Liver (tissue), 9 donors: ENCODE measurements around the gene CA14. TPM values are rescaled to one million over a fixed set of nuclear protein-coding genes. Genes with fewer than 3 reads are reported as not detected.

Experiments
- DNase-seq: peaks from one replicate; pipeline ENCODE4 v3.0.0-alpha.2; 2017; ENCODE audit warnings: low spot score
- H3K27ac ChIP-seq, 2 donors: one replicate each; pipeline ENCODE4 v1.7.0; 2013; ENCODE audit warnings: inconsistent platforms in 2 of 2, low read length in 2 of 2, control low read depth in 1 of 2, low read depth in 1 of 2, mild to moderate bottlenecking in 1 of 2
- H3K27me3 ChIP-seq, 4 donors: one replicate each; pipeline versions ENCODE4 v1.6.1 to v1.7.0; 2013; ENCODE audit warnings: low read length in 3 of 4, inconsistent platforms in 1 of 4, mild to moderate bottlenecking in 1 of 4, moderate library complexity in 1 of 4; ENCODE audit not compliant: control insufficient read depth in 4 of 4, insufficient read depth in 4 of 4
- H3K36me3 ChIP-seq, 4 donors: one replicate each; pipeline versions ENCODE4 v1.6.1 to v1.7.0; 2013; ENCODE audit warnings: low read length in 3 of 4, mild to moderate bottlenecking in 3 of 4, low read depth in 1 of 4, moderate library complexity in 1 of 4; ENCODE audit not compliant: control insufficient read depth in 4 of 4, insufficient read depth in 3 of 4
- H3K4me1 ChIP-seq, 4 donors: one replicate each; pipeline versions ENCODE4 v1.6.1 to v1.7.0; 2013; ENCODE audit warnings: low read length in 3 of 4, mild to moderate bottlenecking in 3 of 4, moderate library complexity in 1 of 4; ENCODE audit not compliant: control insufficient read depth in 4 of 4, insufficient read depth in 4 of 4
- H3K4me3 ChIP-seq, 3 donors: one replicate each; pipeline versions ENCODE4 v1.6.1 to v1.7.0; 2013; ENCODE audit warnings: low read length in 3 of 3, control low read depth in 1 of 3, low read depth in 1 of 3, mild to moderate bottlenecking in 1 of 3
- H3K9ac ChIP-seq, 2 donors: one replicate each; pipeline ENCODE4 v1.7.0; 2013; ENCODE audit warnings: low read length in 2 of 2, mild to moderate bottlenecking in 2 of 2, moderate library complexity in 2 of 2, control low read depth in 1 of 2, low read depth in 1 of 2
- H3K9me3 ChIP-seq, 4 donors: one replicate each; pipeline versions ENCODE4 v1.6.1 to v1.7.0; 2013; ENCODE audit warnings: low read length in 3 of 4; ENCODE audit not compliant: control insufficient read depth in 4 of 4
- ATF3 ChIP-seq: IDR thresholded peaks from 2 replicates; pipeline ENCODE4 v1.6.1; 2016; ENCODE audit warnings: antibody characterized with exemption
- CTCF ChIP-seq: fragments of 150-350 bp; IDR thresholded peaks from 2 replicates; pipeline ENCODE4 v1.5.1; 2017; ENCODE audit warnings: improper control_type of control experiment, low read depth, low read length; ENCODE audit not compliant: missing input control
- EGR1 ChIP-seq, 2 donors: IDR thresholded peaks; 2 replicates each; pipeline ENCODE4 v1.6.1; 2016 to 2018; ENCODE audit warnings: antibody characterized with exemption in 2 of 2, low read depth in 2 of 2
- GABPA ChIP-seq, 2 donors: IDR thresholded peaks in 1 of 2; conservative IDR thresholded peaks in 1 of 2; 2 replicates each; pipeline ENCODE4 v1.6.1; 2016; ENCODE audit warnings: antibody characterized with exemption in 2 of 2, mild to moderate bottlenecking in 1 of 2, moderate library complexity in 1 of 2
- HNF4A ChIP-seq, 2 donors: conservative IDR thresholded peaks; 2 replicates each; pipeline ENCODE4 v1.6.1; 2016; ENCODE audit warnings: antibody characterized with exemption in 2 of 2, mild to moderate bottlenecking in 2 of 2
- HNF4G ChIP-seq: IDR thresholded peaks from 2 replicates; pipeline ENCODE4 v1.6.1; 2016; ENCODE audit warnings: antibody characterized with exemption
- NR2F2 ChIP-seq: IDR thresholded peaks from 2 replicates; pipeline ENCODE4 v1.6.1; 2016; ENCODE audit warnings: antibody characterized with exemption
- RAD21 ChIP-seq, 2 donors: IDR thresholded peaks; 2 replicates each; pipeline ENCODE4 v1.6.1; 2016; ENCODE audit warnings: antibody characterized with exemption in 2 of 2, mild to moderate bottlenecking in 2 of 2
- SP1 ChIP-seq: IDR thresholded peaks from 2 replicates; pipeline ENCODE4 v1.6.1; 2018; ENCODE audit warnings: antibody characterized with exemption, mild to moderate bottlenecking
- TAF1 ChIP-seq: conservative IDR thresholded peaks from 2 replicates; pipeline ENCODE4 v1.6.1; 2016; ENCODE audit warnings: antibody characterized with exemption, mild to moderate bottlenecking
- YY1 ChIP-seq: IDR thresholded peaks from 2 replicates; pipeline ENCODE4 v1.6.1; 2016; ENCODE audit warnings: antibody characterized with exemption, mild to moderate bottlenecking
- WGBS: extraction: QIAGEN DNeasy Blood & Tissue Kit; methylation state at CpG from one replicate; pipeline ENCODE4 v1.1.7; 2013; 5-methylcytosine and 5-hydroxymethylcytosine counted together
- polyA plus RNA-seq, 2 donors: library from polyadenylated mRNA; stranded (reverse) in 1 of 2; unstranded in 1 of 2; fragments of 200-250 nt in 1 of 2; fragments of >200 nt in 1 of 2; fragmentation: Nextera tagmentation in 1 of 2; extraction: Ambion mirVana in 1 of 2; gene quantifications; one replicate each; pipeline versions ENCODE4 v1.2.1 to v1.2.3, GENCODE V29; 2013 to 2015
- total RNA-seq, 2 donors: library from RNA; depleted of rRNA; stranded (reverse); fragments of >200 nt; gene quantifications; one replicate each; pipeline ENCODE4 v1.2.3, GENCODE V29; 2014
- TF ChIP-seq, protein P1 (sequence below): IDR thresholded peaks from 2 replicates; pipeline ENCODE4 v1.6.1; 2016; ENCODE audit warnings: antibody characterized with exemption, mild to moderate bottlenecking
- TF ChIP-seq, protein P2 (sequence below): IDR thresholded peaks from 2 replicates; pipeline ENCODE4 v1.6.1; 2016; ENCODE audit warnings: antibody characterized with exemption
- donor health status: healthy.
- donor health status: healthy.
- donor health status: healthy.
- donor health status: healthy.
- donor health status: healthy.

Gene CA14
- total and polyA plus RNA-seq, 4 donors, result 0.22 to 2.7 (median 1.2) TPM

DNA sequence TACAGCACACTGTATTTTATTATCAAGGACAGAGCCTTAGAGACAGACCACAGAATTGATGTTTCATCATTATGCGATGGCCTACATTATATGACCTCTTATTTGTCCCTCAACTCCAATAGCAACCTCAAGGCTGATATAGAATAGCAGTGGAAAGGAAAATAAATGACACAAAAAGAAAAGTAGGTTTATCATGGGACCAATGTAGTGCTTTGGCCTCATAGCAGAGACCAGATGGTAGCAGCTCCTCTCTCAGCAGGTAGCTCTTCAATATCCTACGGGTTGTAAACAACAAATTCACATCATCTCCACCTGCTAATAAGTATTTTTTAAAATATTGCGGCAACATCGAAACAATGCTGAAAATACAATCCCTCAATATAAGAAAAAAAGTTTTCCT, 46.9 kb upstream of the CA14 start:
- no peaks in the 10 kb centered on the region for H3K36me3 ChIP-seq
- WGBS, result 95% methylated on average over 4 of the region's 4 CpGs
- TF ChIP-seq GABPA (IDR thresholded peaks at IDR 0.05 in 1 of 2, conservative IDR thresholded peaks at IDR 0.05 in 1 of 2) (no peak), YY1 (no peak), NR2F2 (no peak), HNF4A (conservative IDR thresholded peaks at IDR 0.05) (no peak), SP1 (no peak), HNF4G (no peak), EGR1 (IDR thresholded peaks at IDR 0.05; ENCODE audit: low read depth in 2 of 2) (no peak), ATF3 (no peak)
- TF ChIP-seq, protein P1, sequence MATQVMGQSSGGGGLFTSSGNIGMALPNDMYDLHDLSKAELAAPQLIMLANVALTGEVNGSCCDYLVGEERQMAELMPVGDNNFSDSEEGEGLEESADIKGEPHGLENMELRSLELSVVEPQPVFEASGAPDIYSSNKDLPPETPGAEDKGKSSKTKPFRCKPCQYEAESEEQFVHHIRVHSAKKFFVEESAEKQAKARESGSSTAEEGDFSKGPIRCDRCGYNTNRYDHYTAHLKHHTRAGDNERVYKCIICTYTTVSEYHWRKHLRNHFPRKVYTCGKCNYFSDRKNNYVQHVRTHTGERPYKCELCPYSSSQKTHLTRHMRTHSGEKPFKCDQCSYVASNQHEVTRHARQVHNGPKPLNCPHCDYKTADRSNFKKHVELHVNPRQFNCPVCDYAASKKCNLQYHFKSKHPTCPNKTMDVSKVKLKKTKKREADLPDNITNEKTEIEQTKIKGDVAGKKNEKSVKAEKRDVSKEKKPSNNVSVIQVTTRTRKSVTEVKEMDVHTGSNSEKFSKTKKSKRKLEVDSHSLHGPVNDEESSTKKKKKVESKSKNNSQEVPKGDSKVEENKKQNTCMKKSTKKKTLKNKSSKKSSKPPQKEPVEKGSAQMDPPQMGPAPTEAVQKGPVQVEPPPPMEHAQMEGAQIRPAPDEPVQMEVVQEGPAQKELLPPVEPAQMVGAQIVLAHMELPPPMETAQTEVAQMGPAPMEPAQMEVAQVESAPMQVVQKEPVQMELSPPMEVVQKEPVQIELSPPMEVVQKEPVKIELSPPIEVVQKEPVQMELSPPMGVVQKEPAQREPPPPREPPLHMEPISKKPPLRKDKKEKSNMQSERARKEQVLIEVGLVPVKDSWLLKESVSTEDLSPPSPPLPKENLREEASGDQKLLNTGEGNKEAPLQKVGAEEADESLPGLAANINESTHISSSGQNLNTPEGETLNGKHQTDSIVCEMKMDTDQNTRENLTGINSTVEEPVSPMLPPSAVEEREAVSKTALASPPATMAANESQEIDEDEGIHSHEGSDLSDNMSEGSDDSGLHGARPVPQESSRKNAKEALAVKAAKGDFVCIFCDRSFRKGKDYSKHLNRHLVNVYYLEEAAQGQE, result no peak
- TF ChIP-seq, protein P2, sequence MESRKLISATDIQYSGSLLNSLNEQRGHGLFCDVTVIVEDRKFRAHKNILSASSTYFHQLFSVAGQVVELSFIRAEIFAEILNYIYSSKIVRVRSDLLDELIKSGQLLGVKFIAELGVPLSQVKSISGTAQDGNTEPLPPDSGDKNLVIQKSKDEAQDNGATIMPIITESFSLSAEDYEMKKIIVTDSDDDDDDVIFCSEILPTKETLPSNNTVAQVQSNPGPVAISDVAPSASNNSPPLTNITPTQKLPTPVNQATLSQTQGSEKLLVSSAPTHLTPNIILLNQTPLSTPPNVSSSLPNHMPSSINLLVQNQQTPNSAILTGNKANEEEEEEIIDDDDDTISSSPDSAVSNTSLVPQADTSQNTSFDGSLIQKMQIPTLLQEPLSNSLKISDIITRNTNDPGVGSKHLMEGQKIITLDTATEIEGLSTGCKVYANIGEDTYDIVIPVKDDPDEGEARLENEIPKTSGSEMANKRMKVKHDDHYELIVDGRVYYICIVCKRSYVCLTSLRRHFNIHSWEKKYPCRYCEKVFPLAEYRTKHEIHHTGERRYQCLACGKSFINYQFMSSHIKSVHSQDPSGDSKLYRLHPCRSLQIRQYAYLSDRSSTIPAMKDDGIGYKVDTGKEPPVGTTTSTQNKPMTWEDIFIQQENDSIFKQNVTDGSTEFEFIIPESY, result no peak
- no peak overlapping the region for H3K9ac ChIP-seq
- H3K27me3 ChIP-seq, result no peaks in the 10 kb centered on the region
- no peak for DNase-seq
- no peak overlapping the region for H3K4me3 ChIP-seq
- H3K9me3 ChIP-seq, result no peaks in the 10 kb centered on the region
- H3K27ac ChIP-seq, result no peak overlapping the region
- H3K4me1 ChIP-seq, result peaks cover 0 to 8% (median 5%) of the 10 kb centered on the region in 4 donors

- no peak for DNase-seq
- Histone ChIP-seq H3K36me3 (no peaks in the 10 kb centered on the region), H3K27ac (no peak overlapping the region), H3K4me1 (peaks cover 0 to 8% (median 5%) of the 10 kb centered on the region in 4 donors), H3K4me3 (no peak overlapping the region), H3K27me3 (no peaks in the 10 kb centered on the region), H3K9me3 (no peaks in the 10 kb centered on the region), H3K9ac (no peak overlapping the region)
- no peak for TF ChIP-seq RAD21 (IDR thresholded peaks at IDR 0.05)
- no peak for TF ChIP-seq HNF4A (conservative IDR thresholded peaks at IDR 0.05)
- no peak for TF ChIP-seq NR2F2
- TF ChIP-seq ATF3, result no peak
- no peak for TF ChIP-seq YY1
- TF ChIP-seq TAF1, result no peak
- TF ChIP-seq CTCF, result no peak
- 97% methylated on average over 9 of the region's 9 CpGs for WGBS
Observed at GRCh38 chr1:150212070-150212469, 45.5 kb upstream of the CA14 start.
